ENCODE results near the gene SEMA6A. TPM values are rescaled to one million over a fixed set of nuclear protein-coding genes. Genes with fewer than 3 reads are reported as not detected.

Gene SEMA6A
- total RNA-seq, 1 donor from 2014 or later = 4.5 TPM

DNA sequence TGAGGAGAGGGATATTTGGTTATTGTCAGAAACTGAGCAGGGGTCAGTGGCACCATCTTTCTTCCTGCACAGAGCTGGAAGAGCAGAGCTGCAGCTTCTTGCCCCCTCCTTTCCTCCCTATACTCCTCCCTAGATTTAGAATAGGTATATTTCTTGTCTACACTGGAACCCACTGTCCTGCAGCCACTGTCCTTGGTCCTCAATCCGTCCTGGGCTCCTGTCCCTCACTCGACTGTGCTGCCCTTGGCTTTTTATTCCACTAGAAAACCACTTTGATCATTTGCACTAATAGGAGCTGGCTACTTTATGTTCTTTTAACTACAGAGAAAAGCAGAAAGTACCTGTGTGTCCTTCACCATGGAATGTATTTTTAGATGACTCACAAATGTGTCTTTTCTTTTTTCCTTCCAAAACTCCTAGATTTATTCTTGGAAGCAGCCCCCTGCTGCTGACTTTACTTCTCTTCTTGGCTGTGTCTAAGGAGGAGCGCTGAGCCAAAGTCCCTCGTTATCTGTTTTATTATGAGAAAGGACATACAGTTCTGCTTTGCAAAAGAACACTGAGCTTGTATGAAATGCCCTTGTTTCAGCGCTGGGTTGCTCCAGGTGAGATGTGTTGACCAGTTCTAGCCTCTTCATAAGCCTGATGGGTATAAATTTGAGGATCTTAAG, 150.9 kb downstream of the SEMA6A start:
- intact Hi-C loops (cut with DNase I) = no loop called here
- DNase-seq (ENCODE audit: low spot score) = no peak

DNA sequence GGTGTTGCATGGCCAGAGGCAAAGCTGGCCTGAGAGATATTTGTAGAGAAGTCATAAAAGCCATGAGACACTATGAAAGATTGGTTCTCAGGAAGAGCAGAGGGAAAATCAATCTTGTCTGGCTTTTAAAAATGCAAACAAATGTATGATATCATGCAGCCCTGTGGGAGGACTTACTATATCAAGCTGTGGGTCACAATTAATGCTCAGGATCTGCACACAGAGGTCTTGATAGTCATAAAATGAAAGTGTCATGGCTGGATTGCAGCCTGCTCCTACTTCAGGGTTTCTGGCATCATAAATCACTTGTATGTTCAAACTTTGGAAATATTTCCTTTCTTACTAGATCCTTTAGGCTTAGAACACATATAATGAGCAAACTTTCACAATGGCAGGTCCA, 151.5 kb downstream of the SEMA6A start:
- intact Hi-C loops (cut with DNase I) = no loop called here
- DNase-seq (ENCODE audit: low spot score) = no peak

DNA sequence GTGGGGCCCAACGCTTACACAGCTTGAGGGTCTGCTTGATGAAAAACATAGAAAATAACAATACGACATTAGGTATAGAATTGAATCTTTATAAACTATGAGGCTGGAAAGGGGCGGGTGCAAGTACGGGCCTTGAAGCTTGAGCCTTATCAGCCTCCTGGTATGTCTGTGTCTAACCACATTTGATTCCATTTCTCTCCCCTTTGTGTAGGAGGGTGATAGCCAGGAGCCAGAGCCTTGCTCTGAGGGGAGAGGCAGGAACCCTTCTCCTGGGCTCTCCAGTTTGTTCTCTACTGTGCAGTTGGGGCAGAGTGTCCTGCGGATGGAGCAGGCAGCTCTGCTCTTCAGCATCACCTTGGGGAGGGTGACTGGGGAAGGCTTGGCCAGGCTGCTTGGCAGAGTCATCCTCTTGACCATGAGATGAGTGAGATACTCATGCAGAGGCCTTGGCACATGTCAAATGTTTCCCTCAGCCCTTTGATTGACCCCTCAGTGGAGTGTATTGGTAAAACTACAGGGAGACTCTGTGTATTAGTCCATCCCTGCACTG, 153.5 kb downstream of the SEMA6A start:
- intact Hi-C loops (cut with DNase I) = no loop called here
- no peak for DNase-seq (ENCODE audit: low spot score)

DNA sequence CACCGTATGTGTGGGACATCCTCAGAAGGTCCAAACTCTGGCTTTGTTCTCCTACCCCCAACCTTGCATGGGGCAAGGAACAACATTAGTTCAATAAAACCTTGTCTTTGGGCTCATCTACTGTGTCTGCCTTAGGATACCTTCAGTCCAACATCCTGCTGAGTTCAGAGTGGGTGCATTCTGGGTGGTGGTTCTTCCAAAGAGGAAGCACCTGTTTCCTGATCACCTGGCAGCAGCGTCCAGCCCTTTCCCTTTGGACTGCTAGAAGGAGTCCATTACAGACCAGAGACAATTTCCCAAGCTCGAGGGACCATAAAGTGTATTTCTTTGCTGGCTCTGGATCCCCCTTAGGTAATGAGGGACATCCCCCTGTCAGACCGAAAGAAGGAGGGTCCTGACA, 154.1 kb downstream of the SEMA6A start:
- no peak for DNase-seq (ENCODE audit: low spot score)
- intact Hi-C loops (cut with DNase I) = no loop called here

DNA sequence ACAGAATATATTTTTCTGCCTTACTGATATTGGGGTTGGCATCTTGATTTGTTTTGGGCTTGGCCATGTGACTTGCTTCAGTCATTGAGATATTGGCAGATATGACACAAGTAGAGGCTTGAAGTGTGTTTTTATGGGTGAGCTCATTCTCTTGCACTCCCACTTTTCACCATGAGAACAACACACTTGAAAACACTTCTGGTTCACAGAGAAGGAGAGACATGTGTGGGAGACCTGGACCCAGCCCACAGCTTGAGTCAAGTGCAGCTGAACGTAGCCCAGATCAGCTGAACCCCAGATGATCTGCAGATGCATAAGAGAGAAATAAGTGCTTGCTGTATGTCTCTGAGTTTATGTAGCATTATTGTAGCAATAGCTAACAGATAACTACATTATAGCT, 155.4 kb downstream of the SEMA6A start:
- intact Hi-C loops (cut with DNase I) = no loop called here
- DNase-seq (ENCODE audit: low spot score) = no peak

DNA sequence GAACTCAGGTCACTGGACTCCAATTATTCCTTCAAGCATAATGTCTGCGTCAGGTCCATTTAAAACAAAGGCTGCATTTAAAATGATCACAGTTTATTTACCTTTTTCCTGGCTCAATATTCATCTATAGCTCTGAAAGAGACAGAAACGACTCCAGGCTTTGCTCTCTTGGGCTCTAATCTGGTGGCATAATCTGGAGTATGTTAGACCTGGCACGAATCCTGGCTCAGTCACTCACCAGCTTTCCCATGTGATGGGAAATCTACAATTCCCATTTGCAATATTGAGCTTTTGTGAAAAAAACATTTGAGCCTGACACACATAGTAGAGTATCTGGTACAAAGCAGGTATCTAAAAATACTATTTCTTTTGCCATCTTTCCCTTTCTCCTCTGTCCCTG, 155.8 kb downstream of the SEMA6A start:
- intact Hi-C loops (cut with DNase I) = no loop called here
- no peak for DNase-seq (ENCODE audit: low spot score)

DNA sequence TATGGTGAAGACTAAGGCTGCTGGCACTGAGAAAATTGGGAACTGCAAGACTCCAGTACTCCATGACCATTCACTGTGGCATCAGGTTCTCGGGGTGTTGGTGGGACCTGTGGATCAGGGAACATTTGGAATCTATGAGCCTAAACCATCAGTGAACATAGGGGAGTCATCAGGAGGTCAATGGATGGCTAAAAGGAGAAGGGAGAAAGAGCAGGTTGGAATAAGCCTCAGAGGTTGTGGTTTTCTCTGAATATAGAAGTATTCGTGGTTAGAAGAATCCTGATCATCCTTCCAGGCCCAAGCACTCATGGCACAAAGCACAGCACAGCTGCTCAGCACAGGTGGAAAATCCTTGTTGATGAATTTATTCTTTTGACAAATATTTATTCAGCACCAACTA, 156.6 kb downstream of the SEMA6A start:
- no peak for DNase-seq (ENCODE audit: low spot score)
- intact Hi-C loops (cut with DNase I) = no loop called here

DNA sequence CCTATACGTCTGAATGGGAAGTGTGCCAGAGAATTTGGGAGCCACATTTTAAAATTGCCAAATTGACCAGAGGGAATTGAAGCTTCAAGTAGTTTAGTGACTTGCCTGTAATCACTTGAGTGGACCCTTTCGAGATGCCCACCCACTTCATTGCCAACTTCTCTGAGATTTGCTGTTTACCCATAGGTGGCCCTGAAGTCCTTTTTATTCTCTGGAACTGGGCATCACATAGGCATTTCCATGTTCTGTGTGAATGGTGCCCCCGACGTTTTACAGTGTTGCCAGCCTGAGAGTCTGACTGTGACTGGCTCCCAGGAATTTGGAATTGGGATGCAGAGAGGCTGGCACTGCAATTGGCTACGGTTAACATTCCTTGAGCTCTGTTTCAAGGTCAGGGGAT, 158.6 kb downstream of the SEMA6A start:
- no peak for DNase-seq (ENCODE audit: low spot score)
- intact Hi-C loops (cut with DNase I) = no loop called here

DNA sequence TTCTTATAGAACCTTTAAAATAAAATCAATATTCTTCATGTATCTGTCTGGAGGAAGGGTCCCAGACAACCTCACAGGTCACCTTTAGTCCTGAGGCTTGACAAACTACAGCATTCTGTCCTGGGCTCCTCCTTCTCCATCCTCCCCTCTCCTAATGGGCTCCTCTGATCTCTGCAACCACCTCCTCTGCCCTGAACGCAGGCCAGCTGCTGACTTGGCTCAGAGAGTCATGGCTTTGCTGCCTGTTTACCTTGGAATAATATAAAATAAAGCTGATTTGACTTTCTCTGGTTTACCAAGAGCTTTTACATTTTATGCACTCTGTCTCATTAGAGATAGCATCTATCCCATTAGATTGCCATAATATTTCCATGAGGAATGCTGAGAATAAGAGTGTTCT, 159.4 kb downstream of the SEMA6A start:
- intact Hi-C loops (cut with DNase I) = no loop called here
- no peak for DNase-seq (ENCODE audit: low spot score)

DNA sequence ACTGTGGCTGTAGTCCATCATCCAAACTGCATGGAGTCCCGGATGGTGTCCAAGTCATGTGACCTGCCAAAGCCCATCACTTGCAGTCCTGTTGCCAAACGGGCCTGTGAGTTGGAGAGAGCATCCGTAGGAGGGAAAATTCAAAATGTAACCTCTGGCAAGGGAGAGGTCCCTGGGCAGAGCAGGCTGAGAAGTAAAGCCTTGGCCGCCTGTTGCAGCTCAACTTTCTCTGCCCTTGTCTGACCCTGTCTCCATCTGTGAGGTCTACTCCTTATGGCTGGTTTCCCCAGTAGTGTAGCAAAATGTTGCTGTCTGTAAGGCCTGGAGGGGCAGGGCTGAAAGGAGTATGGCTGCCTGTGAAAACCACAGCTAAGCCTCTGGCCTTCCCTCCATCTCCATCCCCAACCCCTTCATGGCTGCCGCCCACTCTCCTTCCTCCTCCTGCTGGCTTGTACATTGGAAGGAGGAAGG, 163.5 kb downstream of the SEMA6A start:
- DNase-seq (ENCODE audit: low spot score) = no peak
- intact Hi-C loops (cut with DNase I) = no loop called here

DNA sequence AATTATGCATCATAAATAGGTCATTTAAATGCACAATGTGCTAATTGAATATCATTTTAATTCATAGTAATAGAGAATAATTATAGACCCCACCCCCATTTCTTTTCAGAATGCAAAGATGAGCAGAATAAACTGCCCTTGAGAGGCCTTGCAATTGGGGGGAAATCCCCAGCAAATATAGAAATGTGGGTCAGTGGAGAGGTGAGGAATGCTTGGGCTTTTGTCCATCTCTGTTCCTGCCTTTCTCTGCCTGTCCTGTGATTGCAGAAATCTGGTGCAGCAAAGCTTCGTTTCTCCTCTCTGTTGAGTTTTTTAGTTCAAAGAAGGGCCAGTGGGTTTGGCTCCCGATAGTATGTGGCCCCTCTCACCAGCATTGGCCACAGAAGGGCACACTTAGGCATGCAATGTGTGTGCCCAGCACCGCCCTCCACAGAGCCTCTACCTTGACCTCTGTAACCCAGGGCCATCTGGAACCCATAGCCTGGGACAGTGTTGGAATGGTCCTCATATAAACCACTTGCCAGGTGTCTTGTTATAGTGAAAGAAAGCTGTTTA, 164.2 kb downstream of the SEMA6A start:
- intact Hi-C loops (cut with DNase I) = no loop called here

DNA sequence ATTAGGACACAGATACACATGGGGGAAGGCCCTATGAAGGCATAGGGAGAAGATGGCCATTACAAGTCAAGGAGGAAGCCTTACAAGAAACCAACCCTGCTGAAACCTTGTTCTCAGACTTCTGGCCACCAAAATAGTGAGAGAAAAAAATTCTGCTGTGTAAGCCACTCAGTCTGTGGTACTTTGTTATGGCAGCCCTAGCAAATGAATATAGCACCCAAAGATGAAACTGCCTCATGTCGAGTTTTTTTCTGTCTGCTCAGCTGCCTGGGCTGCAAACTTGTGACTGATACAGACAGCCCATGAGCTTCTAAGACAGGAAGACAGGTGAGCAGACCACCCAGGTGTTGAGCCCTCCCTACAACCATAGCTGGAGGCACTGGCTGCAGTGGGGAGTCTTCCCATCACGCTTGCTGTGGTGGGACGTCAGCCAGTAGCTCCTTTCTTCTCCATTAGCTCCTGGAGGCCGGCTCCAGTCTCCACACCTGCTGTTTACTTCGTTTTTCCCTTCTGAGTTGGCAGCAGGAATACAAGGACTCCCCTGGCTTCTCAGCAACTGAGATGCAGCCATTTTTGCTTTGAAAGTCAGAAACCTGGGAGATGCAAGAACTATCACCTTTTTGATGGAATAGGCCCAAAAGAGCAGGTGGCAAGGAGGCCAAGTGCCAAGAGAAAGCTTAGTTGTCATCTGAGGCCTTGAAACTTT, 164.9 kb downstream of the SEMA6A start:
- intact Hi-C loops (cut with DNase I) = no loop called here
- DNase-seq (ENCODE audit: low spot score) = no peak

More for the DNA sequence above, 164.2 kb downstream of the SEMA6A start:
- no peak for DNase-seq (ENCODE audit: low spot score)

DNA sequence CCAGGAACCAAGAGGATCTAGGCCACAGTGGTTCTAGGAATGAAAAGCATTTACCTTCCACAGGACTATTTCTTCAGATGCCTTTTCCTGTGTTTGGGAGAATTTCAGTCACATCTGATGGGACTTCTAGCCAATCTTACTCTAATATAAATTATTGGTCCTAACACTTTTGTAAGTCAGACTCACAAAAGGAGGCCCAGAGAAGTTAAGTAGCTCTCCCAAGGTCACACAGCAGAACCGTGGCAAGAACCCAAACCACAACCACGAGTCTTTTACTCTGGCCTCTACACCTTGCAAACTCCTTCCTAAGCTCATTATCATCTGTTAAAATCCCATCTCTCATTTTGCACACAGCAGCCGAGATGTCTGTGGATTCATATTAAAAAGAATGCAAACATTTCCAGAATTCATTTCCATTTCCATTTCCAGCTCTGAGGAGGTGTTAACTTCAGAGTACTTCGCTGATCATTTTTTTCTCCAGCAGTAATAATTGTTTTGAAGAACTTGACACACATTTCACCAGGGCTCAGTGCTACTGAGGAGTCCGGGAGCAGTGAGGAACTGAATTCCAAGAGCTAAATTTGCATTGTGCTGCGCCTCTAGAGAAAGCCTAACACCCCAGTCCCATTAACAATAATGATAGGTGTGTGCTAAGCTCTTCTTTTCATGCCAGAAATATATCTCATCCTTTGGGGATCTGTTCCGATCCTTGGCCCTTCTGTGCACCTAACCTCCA, 168.1 kb downstream of the SEMA6A start:
- intact Hi-C loops (cut with DNase I) = no loop called here
- no peak for DNase-seq (ENCODE audit: low spot score)

DNA sequence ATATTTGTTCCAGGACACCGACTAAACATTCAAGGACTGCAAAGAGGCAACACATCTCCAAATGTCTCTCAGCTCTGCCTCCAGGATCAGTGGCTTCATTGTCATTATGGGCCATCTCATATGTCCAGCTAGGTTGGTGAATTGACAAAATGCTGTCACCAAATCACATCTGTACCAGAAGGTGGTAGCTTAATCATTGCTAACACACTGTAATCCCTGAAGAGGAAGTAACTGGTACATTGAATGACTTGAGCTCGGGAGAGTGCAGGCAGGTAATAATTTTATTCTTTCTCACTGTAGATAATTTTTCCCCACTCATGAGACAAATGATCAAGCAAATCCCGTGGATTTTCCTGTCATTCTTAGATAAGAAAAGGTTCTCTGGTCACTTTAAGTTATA, 169.8 kb downstream of the SEMA6A start:
- no peak for DNase-seq (ENCODE audit: low spot score)
- intact Hi-C loops (cut with DNase I) = no loop called here

DNA sequence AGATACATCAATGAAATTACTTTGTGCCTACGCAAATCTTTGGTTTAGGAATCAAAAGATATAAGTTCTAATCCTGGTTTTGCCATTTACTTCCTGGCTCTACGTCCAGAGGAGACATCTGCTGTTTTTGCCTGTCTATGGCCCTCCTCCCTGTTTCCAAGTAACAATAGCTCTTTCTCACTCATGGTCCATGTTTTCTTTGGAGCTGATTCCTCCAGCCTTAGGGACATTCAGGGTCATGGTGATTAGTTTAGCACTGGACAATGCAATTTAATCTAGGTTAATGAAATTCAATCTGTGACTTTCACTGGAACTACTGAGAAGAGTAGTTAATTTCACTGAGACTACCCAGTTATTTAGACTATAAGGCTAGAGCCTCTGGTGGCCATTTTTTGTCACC, 170.6 kb downstream of the SEMA6A start:
- intact Hi-C loops (cut with DNase I) = no loop called here
- DNase-seq (ENCODE audit: low spot score) = no peak

DNA sequence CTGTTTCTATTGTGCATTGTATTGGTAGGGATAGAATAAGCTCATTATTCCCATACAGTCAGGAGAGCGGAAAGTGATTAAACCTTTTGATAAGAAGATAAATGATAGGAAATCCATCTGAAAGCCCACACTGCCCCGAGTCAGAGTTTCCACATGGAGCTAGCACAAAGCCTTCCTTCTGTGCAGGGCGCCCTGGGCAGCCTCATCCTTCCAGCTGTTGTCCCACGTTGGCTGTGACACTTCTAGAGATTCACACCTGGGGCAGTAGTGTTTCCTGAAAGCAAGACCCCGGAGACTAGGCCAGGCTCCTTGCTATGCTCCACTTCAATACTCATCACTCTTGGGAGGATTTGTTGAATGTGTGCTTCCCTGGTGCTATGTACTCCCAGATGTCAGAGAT, 172.4 kb downstream of the SEMA6A start:
- intact Hi-C loops (cut with DNase I) = no loop called here

DNA sequence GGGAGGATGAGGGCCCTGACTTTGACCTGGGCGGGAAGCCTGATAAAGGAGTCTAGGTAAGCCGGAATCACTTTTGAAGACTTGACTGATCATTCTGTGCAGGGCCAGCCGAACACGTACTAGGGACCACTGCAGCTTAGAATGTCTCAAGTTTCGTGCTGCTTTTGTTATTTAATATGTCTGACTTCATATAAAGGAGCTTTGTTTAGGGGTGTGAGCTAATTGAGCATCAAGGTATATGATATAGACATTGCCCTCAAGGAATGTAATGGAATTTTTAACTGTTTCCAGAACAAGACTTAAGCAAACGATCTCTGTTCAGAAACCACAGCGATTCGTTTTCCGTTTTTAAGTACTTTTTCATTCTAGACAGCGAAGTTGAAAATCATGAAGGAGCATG, 173.0 kb downstream of the SEMA6A start:
- intact Hi-C loops (cut with DNase I) = no loop called here
- no peak for DNase-seq (ENCODE audit: low spot score)

More for the DNA sequence above, 172.4 kb downstream of the SEMA6A start:
- DNase-seq (ENCODE audit: low spot score) = no peak

DNA sequence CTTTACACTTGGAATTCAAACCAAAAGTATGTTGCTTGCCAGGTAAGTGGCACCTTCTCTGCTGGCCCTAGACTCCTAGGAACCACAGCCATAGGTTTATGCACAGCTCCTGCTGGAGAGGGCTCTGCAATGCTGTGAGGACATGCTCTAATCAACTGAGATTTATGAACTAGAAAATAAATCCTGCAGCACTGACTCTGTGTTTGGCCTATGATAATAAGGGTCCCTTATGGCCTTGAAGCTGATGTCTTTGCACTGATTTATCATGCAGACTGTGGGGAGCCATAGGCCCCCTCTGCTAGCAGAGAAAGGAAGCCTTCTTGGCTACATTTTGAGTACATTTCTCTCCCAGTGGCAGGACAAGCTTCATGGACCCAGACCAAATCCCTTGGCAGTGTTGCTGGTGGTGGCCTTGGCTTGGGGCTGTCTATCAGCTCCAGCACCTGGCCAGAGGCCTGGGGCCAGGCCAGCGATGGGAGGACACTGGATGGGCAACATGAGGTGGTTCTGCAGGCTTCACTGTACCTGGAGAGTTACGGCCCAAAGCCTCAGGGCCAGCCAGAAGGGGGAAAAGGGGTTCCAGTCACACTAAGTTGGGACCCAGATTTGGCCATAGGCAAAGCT, 178.0 kb downstream of the SEMA6A start:
- no peak for DNase-seq (ENCODE audit: low spot score)
- intact Hi-C loops (cut with DNase I) = no loop called here

DNA sequence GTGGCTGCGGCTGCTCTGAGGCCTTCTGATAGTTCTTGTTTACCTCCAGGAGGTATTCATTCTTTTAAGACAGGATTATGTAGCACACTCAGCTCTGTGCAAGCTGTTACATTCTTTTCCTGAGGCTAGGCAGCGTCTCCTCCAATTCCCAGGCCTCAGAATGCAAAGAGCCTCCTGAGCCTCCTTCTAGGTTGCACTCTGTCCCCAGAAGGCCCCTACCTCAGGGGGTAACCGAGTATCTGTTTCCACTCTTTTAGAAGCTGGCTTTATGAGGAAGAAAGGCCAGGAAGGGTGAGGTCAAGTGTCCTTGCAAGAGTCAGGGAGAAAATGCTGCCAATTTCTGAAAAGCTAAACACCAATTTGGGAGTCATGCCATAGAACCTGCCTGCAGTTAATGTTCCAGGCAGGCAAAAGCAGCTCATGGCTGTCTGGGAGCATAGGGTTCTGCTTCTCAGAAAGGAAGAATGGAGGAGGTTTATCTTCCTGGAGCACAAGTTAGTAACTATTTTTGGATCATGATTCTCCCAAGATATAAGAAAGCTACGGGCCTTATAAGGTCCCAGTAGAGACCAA, 178.9 kb downstream of the SEMA6A start:
- intact Hi-C loops (cut with DNase I) = no loop called here
- DNase-seq (ENCODE audit: low spot score) = no peak
